Gastrocnemius medialis (tissue), 4 donors: Measurements from ENCODE around the gene MYO6.

Source experiments
- CTCF ChIP-seq, 5 experiments: fragments of 450-650 bp in 3 of 5; fragments of 200-600 bp in 2 of 5; sonication (generic) in 2 of 5; IDR thresholded peaks in 4 of 5; conservative IDR thresholded peaks in 1 of 5; 1 replicate in 4 of 5; 2 replicates in 1 of 5; pipeline ENCODE4 v1.5.1; 2016 to 2019; ENCODE audit warnings: antibody characterized with exemption in 5 of 5, mild to moderate bottlenecking in 3 of 5, moderate library complexity in 3 of 5
- POLR2A ChIP-seq, 2 donors: fragments of 450-650 bp; IDR thresholded peaks; one replicate each; pipeline ENCODE4 v1.6.1; 2017; ENCODE audit warnings: antibody characterized with exemption in 2 of 2, mild to moderate bottlenecking in 2 of 2, moderate library complexity in 2 of 2

- TF ChIP-seq CTCF (IDR thresholded peaks at IDR 0.05 in 4 of 5, conservative IDR thresholded peaks at IDR 0.05 in 1 of 5) (no peak), POLR2A (IDR thresholded peaks at IDR 0.05) (no peak)
These were observed 10.2 kb downstream of the MYO6 start for GRCh38 chr6:75759207-75759606.
